OCI-LY7 (cell line): ENCODE results near the gene SCG5. TPM values are rescaled to one million over a fixed set of nuclear protein-coding genes. Genes with fewer than 3 reads are reported as not detected.

Experiments used
- BruUV-seq: library from RNA; stranded (reverse); fragments of 400-500 nt; replicated peaks from 2 replicates; lab custom pipeline; 2021; lab: Mats Ljungman, UMichigan
- CTCF ChIA-PET: fragments of 300-600 bp; sonication (Branson Sonifier 250); formaldehyde crosslinking; loops from one replicate; lab custom pipeline; 2022; ENCODE audit warnings: antibody characterized with exemption; ENCODE audit not compliant: unreplicated experiment; lab: Charles Lee
- POLR2A ChIA-PET: fragments of 300-600 bp; sonication (Branson Sonifier 250); formaldehyde crosslinking; loops from one replicate; lab custom pipeline; 2022; ENCODE audit warnings: antibody characterized with exemption; lab: Charles Lee
- DNase-seq: peaks from one replicate; pipeline ENCODE4 v3.0.0-alpha.2; 2015; ENCODE audit warnings: low spot score
- H2AFZ ChIP-seq: fragments of 200-600 bp; sonication (generic), shearing (Covaris generic); 2 replicates; pipeline ENCODE4 v1.6.1; 2014; ENCODE audit warnings: mild to moderate bottlenecking, antibody characterized with exemption, low read length, moderate library complexity
- H3K27ac ChIP-seq: fragments of 200-600 bp; sonication (generic); 2 replicates; pipeline ENCODE4 v1.5.1; 2014; ENCODE audit warnings: mixed run types, low read depth, mild to moderate bottlenecking, moderate library complexity, low read length, inconsistent platforms; ENCODE audit not compliant: poor library complexity, severe bottlenecking
- H3K36me3 ChIP-seq: fragments of 200-600 bp; sonication (generic); 2 replicates; pipeline ENCODE4 v1.6.1; 2014; ENCODE audit warnings: mild to moderate bottlenecking, antibody characterized with exemption, low read length, moderate library complexity, mixed read lengths; ENCODE audit not compliant: insufficient read depth
- H3K4me1 ChIP-seq: fragments of 200-600 bp; sonication (generic); 2 replicates; pipeline ENCODE4 v1.5.1; 2014; ENCODE audit warnings: mild to moderate bottlenecking, low read length; ENCODE audit not compliant: insufficient read depth, poor library complexity, severe bottlenecking
- H3K4me2 ChIP-seq: fragments of 200-600 bp; sonication (generic); 2 replicates; pipeline ENCODE4 v1.6.1; 2014; ENCODE audit warnings: mild to moderate bottlenecking, low read length
- H3K4me3 ChIP-seq: fragments of 200-600 bp; sonication (generic); 2 replicates; pipeline ENCODE4 v1.5.1; 2014; ENCODE audit warnings: mild to moderate bottlenecking, low read depth, low read length; ENCODE audit not compliant: poor library complexity, severe bottlenecking
- H3K79me2 ChIP-seq: fragments of 200-600 bp; sonication (generic); 2 replicates; pipeline ENCODE4 v1.6.1; 2016; ENCODE audit warnings: low read depth, mild to moderate bottlenecking, low read length, moderate library complexity, mixed read lengths; ENCODE audit not compliant: insufficient read depth
- H3K9me2 ChIP-seq: fragments of 200-600 bp; sonication (generic); 2 replicates; pipeline ENCODE4 v1.6.1; 2016; ENCODE audit warnings: mild to moderate bottlenecking, low read length, mixed read lengths; ENCODE audit not compliant: insufficient read depth
- H3K9me3 ChIP-seq: fragments of 200-600 bp; sonication (generic); 2 replicates; pipeline ENCODE4 v1.6.1; 2014; ENCODE audit warnings: mild to moderate bottlenecking, mixed run types, low read length, mixed read lengths
- H4K20me1 ChIP-seq: fragments of 200-600 bp; sonication (generic); 2 replicates; pipeline ENCODE4 v1.6.1; 2014; ENCODE audit warnings: mild to moderate bottlenecking, antibody characterized with exemption, low read length, moderate library complexity, mixed read lengths; ENCODE audit not compliant: insufficient read depth
- EZH2phosphoT487 ChIP-seq: fragments of 200-600 bp; sonication (generic); IDR thresholded peaks from 2 replicates; pipeline ENCODE4 v1.6.1; 2018; ENCODE audit warnings: low read depth, borderline replicate concordance, mild to moderate bottlenecking, mixed run types, antibody characterized with exemption, low read length, moderate library complexity, mixed read lengths
- intact Hi-C: fragments of 100-400 bp; cut with micrococcal nuclease; formaldehyde crosslinking; loops from one replicate; pipeline ENCODE4 v1.10.0; 2022; ENCODE audit not compliant: unreplicated experiment
- total RNA-seq, 2 experiments: library from RNA; depleted of rRNA in 1 of 2; stranded (reverse); fragments of >200 nt in 1 of 2; shearing (Covaris generic) in 1 of 2; gene quantifications; 2 replicates each; pipeline ENCODE4 v1.2.3, GENCODE V29; 2014 to 2022
- TF ChIP-seq, protein P1 (sequence below): fragments of 200-600 bp; sonication (generic); conservative IDR thresholded peaks from 2 replicates; pipeline ENCODE4 v1.5.1; 2014; ENCODE audit warnings: mild to moderate bottlenecking, antibody characterized with exemption, low read length, moderate library complexity, mixed read lengths

The SCG5 gene
- total RNA-seq, 2 experiments from 2014 or later: 1.5 to 4.7 TPM

DNA sequence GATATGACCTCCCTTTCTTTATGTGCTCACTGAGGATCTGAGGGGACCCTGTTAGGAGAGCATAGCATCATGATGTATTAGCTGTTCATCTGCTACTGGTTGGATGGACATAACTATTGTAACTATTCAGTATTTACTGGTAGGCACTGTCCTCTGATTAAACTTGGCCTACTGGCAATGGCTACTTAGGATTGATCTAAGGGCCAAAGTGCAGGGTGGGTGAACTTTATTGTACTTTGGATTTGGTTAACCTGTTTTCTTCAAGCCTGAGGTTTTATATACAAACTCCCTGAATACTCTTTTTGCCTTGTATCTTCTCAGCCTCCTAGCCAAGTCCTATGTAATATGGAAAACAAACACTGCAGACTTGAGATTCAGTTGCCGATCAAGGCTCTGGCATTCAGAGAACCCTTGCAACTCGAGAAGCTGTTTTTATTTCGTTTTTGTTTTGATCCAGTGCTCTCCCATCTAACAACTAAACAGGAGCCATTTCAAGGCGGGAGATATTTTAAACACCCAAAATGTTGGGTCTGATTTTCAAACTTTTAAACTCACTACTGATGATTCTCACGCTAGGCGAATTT, 91.2 kb downstream of the SCG5 start:
- POLR2A ChIA-PET: no interaction called here

DNA sequence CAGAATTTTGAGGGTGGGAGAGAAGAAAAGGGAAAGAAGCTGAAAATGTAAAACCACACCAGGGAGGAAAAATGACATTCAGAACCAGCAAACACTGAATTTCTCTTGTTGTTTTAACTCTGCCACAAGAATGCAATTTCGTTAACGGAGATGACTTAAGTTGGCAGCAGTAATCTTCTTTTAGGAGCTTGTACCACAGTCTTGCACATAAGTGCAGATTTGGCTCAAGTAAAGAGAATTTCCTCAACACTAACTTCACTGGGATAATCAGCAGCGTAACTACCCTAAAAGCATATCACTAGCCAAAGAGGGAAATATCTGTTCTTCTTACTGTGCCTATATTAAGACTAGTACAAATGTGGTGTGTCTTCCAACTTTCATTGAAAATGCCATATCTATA, 91.8 kb downstream of the SCG5 start:
- Histone ChIP-seq H3K79me2 (no peaks in the 10 kb centered on the region), H4K20me1 (no peaks in the 10 kb centered on the region), H3K36me3 (no peaks in the 10 kb centered on the region), H3K4me2 (no peak overlapping the region), H3K9me2 (no peaks in the 10 kb centered on the region), H3K27ac (no peak overlapping the region), H2AFZ (no peak overlapping the region), H3K4me3 (no peak overlapping the region), H3K4me1 (no peaks in the 10 kb centered on the region), H3K9me3 (no peaks in the 10 kb centered on the region)
- CTCF ChIA-PET: no interaction called here
- POLR2A ChIA-PET: no interaction called here
- TF ChIP-seq, protein P1, sequence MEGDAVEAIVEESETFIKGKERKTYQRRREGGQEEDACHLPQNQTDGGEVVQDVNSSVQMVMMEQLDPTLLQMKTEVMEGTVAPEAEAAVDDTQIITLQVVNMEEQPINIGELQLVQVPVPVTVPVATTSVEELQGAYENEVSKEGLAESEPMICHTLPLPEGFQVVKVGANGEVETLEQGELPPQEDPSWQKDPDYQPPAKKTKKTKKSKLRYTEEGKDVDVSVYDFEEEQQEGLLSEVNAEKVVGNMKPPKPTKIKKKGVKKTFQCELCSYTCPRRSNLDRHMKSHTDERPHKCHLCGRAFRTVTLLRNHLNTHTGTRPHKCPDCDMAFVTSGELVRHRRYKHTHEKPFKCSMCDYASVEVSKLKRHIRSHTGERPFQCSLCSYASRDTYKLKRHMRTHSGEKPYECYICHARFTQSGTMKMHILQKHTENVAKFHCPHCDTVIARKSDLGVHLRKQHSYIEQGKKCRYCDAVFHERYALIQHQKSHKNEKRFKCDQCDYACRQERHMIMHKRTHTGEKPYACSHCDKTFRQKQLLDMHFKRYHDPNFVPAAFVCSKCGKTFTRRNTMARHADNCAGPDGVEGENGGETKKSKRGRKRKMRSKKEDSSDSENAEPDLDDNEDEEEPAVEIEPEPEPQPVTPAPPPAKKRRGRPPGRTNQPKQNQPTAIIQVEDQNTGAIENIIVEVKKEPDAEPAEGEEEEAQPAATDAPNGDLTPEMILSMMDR: no peak
- TF ChIP-seq EZH2phosphoT487: no peak
- no TSS peak for BruUV-seq
- intact Hi-C loops: no loop called here
- DNase-seq: no peak

More for the DNA sequence above, 91.2 kb downstream of the SCG5 start:
- intact Hi-C loops: no loop called here
- Histone ChIP-seq H3K9me2 (no peaks in the 10 kb centered on the region), H3K4me2 (no peak overlapping the region), H3K4me1 (no peaks in the 10 kb centered on the region), H3K4me3 (no peak overlapping the region), H3K79me2 (no peaks in the 10 kb centered on the region), H3K27ac (no peak overlapping the region), H4K20me1 (no peaks in the 10 kb centered on the region), H2AFZ (no peak overlapping the region), H3K9me3 (no peaks in the 10 kb centered on the region), H3K36me3 (no peaks in the 10 kb centered on the region)
- no TSS peak for BruUV-seq
- TF ChIP-seq EZH2phosphoT487: no peak
- TF ChIP-seq, protein P1: no peak
- DNase-seq: no peak
- CTCF ChIA-PET: no interaction called here

DNA sequence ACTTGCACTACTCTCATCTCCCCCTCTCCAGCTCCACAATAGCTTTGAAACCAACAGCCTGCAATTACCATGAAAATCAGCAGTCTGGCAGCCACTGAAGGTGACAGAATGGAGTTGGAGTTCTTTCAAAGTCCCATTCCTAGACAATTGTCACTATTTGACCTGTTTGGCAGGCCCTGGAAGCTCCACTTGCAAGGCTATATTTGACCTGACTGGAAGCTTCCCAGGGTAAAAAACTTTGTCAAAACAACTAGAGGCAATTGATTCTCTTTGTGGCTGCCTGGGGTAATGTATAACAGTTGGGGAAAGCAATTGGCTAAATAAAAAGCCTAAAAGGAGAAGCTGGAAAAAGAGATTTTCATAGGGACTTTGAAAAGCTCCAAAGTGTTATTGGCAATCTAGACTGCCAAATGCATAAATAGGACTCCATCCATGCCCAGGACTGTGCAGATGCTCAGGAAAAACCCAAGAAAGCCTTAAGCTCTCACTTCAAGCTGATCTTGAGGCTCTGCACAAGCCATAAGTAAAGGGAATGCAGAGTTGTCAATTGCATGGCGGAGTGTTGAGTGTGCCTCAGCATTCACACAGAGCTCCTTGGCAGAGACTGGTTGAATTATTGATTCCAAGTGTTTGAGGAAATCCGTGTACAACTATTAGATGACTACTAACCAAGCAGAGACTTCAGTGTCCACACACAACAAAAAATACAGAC, 94.6 kb downstream of the SCG5 start:
- H3K27ac ChIP-seq: no peak overlapping the region
- no peaks in the 10 kb centered on the region for H3K36me3 ChIP-seq
- no peaks in the 10 kb centered on the region for H3K79me2 ChIP-seq
- no peaks in the 10 kb centered on the region for H3K9me3 ChIP-seq
- no peak overlapping the region for H3K4me3 ChIP-seq
- no peak for DNase-seq
- ChIA-PET CTCF (no interaction called here), POLR2A (interaction anchor here (0.7 to 1.0 kb wide), 3 partner anchors 13 to 109 kb away, joined by 4 read pairs; no protein-coding TSS in a partner anchor)
- no TSS peak for BruUV-seq
- no peaks in the 10 kb centered on the region for H3K4me1 ChIP-seq
- H3K4me2 ChIP-seq: no peak overlapping the region
- TF ChIP-seq, protein P1: no peak
- H4K20me1 ChIP-seq: no peaks in the 10 kb centered on the region
- H2AFZ ChIP-seq: no peak overlapping the region
- intact Hi-C loops: no loop called here
- no peaks in the 10 kb centered on the region for H3K9me2 ChIP-seq
